Stimulated activated CD4-positive, alpha-beta T cell treated with anti-CD3 and anti-CD28 coated beads, Interleukin-1b, Interleukin-23, amount 100 ng/mL, for 4 hours (primary cell): ENCODE results near the gene HNRNPDL.
"Not testable (repeated sequence)": the region's sequence is repeated elsewhere in the genome, so short reads cannot be mapped to it uniquely, and the experiment has no call there.

Experiments used
- DNase-seq, 2 donors: peaks; one replicate each; pipeline ENCODE4 v3.0.0-alpha.2; 2020; ENCODE audit warnings: low read depth in 2 of 2

Gene HNRNPDL

DNA sequence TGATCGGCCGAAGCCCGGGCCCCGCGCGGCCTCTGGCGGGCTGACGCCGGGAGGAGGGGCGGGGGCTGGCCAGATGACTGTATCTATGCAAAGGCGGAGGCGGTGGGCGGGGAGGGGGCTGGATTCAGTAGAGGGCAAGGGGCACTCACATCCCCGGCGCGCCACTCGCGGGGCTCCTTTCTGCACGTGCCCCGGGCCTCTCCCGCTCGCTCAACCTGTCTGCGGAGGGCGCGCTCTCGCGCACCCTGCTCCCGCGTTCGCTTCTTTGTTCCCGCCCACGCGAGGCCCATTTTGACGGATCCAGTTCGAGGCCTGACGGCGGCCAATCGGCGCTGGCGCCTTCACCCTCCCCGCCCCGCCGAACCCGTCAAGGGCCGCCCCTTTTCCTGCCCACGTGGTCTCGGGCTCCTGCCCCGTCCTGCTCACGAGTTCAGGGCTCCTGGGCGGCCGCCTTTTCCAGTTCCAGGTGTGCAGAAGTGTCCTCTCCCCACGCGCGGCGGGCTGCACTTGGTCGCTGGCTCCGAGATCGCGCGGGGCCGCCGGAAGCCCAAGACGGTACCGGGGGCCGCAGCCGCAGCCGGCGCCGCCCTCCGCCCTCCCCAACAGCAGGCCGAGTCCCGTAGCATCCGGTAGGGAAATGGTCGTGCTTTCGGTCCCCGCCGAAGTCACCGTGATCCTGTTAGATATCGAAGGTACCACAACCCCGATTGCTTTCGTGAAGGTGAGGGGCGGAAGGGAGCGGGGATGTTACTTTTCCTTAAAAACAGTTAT is at the start of gene HNRNPDL, which contains the start of gene ENOPH1:
Gene HNRNPDL (minus strand): TSS at position 270 of the 771 bp plus-strand sequence. CDS start 772 bp downstream, outside the sequence.
Gene ENOPH1 (plus strand): TSS at position 398 of the 771 bp plus-strand sequence. CDS start 240 bp downstream, at position 638.
- peak; percentile 98 to 99 for DNase-seq

GRCh38 chr4:82479562-82479961 is 49.3 kb upstream of the HNRNPDL start:
- DNase-seq: no peak

DNA sequence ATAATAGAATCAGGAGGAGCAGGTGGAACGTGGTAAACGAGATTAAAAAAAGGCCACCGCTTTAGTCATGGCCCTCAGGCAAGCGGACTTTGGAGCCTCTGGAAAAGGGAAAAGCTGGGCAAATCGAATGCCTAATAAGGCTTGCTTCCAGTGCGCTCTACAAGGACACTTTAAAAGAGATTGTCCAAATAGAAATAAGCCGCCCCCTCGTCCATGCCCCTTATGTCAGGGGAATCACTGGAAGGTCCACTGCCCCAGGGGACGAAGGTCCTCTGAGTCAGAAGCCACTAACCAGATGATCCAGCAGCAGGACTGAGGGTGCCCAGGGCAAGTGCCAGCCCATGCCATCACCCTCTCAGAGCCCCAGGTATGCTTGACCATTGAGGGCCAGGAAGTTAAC is 47.2 kb upstream of the HNRNPDL start:
- DNase-seq: not testable (repeated sequence)

GRCh38 chr4:82475931-82476330 is 45.7 kb upstream of the HNRNPDL start:
- DNase-seq: not testable (repeated sequence)

- no peak for DNase-seq
Observed at GRCh38 chr4:82473621-82474164, 43.4 kb upstream of the HNRNPDL start.

GRCh38 chr4:82473080-82473479 is 42.8 kb upstream of the HNRNPDL start:
- DNase-seq: not testable (repeated sequence)

DNA sequence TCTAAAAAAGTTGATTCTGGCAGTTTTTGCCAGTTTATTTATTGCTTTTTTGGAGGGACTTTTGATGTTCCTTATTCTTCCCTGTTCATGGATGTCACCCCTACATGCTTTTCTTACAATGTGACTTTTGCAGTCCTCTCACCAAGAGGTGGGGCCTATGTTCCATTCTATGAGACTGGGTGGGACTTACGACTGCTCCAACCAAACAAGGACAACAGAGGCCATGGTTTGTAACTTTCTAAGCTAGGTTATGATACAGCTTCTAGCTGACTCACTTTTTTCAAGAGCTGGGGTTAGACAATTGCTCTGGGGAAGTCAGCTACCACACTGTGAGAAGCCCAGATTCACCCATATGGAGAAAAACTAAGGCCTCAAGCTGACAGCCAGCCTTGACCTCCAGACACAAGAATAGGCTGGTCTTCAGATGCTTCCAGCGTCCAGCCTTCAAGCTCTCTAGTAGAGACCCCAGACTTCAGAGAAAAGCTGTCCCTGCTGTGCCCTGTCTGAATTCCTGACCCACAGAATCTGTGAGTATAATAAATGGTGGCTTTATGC is 39.6 kb upstream of the HNRNPDL start:
- DNase-seq: no peak

- DNase-seq: no peak
Observed at GRCh38 chr4:82467471-82467870, 37.2 kb upstream of the HNRNPDL start.

DNA sequence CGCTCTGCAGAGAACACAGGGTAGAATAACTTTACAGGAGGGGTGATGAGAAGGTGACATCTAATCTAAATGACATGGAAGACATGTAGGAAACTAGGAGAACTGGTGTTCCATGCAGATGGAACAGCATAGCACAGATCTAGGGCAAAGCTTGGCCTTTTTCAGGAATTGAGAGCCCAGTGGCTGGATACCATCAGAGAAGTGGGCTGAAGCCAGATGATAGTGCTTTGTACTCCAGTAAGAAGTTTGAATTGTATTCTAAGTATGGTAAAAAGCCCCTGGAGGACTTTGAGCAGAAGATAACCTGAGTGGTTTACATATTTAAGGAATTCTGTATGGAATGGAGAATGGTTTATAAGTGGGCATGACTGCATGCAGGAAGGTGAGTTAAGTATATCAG is 33.0 kb upstream of the HNRNPDL start:
- DNase-seq: no peak

DNA sequence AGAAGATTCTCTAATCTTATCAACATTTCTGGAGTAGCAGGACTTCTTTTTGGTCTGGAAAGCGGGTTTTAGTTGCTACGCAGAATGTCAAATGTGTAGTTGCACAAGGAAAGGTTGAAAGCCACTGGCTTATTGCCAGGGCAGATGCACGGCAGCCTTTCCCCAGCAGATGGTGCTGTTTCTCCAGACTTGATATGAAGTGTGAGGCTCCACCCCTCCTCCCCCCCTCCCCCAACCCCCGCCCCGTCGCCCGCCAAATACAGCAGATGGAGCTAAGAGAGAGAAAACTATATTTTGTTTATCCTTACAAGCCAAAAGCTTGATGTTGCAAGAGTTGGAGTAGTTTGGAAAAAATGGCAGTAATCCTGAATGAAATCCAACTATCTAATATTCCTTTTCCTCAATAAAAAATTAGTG is 32.2 kb upstream of the HNRNPDL start:
- peak; percentile 77 to 82 for DNase-seq

GRCh38 chr4:82461710-82462109 is 31.4 kb upstream of the HNRNPDL start:
- DNase-seq: no peak

DNA sequence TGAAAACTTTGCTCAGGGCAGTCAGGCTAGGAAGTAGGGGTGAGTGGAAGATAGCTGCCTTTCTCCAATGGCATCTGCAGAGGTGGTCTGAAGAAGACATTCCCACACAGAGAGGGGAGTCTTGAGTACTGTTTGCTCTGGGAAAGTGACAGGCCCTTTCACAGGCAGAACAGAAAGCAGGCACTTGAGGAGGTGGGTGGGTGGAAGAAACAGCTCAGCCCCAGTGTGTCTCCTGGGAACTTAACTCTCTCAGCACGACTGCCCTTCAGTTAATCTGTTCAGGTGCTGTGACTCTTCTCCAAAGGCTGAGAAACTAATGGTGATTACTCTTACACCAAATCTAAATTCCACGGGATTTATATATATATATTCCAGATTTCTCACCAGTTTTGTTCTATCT is 28.5 kb upstream of the HNRNPDL start:
- DNase-seq: no peak

GRCh38 chr4:82457266-82457665 is 27.0 kb upstream of the HNRNPDL start:
- DNase-seq: no peak

GRCh38 chr4:82452026-82452425 is 21.8 kb upstream of the HNRNPDL start:
- DNase-seq: no peak

GRCh38 chr4:82450966-82451755 is 20.9 kb upstream of the HNRNPDL start:
- DNase-seq: no peak

DNA sequence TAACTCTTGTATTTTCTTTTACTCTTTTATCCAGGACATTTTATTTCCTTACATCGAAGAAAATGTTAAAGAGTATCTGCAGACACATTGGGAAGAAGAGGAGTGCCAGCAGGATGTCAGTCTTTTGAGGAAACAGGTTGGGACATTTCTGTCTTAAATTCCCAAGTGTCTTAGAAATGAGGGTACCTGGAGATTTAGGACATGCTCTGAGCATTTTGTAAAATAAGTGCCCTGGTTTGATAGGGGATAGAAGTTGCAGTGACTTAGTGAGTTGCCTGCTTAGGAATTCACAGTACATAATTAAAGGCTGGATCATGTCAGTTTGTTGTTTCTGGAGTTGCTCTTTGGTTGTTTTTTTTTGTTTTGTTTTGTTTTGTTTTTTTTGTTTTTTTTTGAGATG is 17.6 kb upstream of the HNRNPDL start:
- no peak for DNase-seq

DNA sequence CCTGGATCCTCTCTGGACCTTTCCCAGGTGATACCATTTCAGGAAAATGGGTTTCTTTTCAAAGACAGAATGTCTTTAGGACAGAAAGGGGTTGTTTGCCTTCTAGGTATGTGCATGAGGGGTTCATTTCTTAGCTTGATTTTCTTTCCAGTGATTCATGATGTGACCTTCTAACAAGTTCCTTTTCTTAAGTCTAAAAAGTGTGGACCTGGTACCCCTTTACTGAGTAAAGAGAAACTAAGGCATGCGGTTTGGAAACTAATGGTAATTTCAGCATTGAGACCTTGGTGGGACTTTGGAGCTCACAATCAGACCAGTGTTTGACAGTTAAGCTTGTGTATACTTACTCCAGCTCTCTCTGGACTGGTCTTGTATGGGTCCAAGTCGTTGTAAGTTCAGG is 8.8 kb upstream of the HNRNPDL start:
- DNase-seq: no peak

GRCh38 chr4:82437285-82438005 is 7.2 kb upstream of the HNRNPDL start:
- no peak for DNase-seq

DNA sequence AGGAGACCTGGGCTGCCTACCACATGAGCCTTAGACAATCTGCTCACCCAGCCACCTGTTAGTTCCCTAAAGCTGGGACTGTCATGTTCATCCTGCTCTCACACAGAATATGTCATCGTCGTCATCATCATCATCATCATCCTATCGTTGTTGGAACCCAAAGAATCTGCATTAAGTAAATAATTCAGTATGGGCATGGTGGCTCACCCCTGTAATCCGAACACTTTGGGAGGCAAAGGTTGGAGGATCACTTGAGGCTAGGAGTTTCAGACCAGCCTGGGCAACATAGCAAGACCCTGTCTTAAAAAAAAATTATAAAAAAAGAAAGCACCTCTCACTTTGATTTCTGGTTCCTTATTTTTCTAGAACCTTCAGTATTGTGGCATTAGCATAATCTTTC is 6.5 kb upstream of the HNRNPDL start:
- no peak for DNase-seq

DNA sequence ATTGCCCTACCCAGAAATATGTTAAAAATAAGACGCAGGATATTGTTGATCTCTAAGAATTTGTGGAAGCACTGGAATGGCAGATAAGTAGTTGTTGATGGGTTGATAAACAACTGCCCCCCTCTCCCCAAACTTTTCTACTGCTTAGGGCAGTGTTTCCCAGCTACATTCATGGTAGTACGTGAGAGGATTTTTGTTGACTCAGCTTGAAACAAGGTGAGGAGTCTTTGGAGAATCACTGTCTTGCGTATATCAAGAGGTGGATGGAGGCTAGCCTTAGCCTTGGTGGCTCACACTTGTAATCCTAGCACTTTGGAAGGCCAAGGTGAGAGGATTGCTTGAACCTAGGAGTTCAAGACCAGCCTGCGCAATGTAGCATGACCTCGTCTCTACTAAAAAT is 5.9 kb upstream of the HNRNPDL start:
- no peak for DNase-seq

DNA sequence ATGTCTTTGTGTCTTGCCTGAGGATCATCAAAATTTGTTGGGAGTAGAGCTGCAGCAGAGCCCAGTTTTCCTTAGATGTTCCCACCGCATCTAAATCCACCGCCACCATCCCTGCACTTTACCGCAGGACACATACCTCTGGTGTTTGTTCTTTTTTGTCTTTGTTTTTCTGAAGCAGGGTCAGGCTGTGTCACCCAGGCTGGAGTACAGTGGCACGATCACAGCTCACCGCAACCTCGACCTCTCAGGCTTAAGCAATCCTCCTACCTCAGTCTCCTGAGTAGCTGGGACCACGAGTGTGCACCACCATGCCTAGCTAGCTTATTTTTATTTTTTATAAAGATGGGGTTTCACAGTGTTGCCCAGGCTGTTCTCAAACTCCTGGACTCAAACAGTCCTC is 4.7 kb upstream of the HNRNPDL start:
- no peak for DNase-seq

- DNase-seq: no peak
Observed at GRCh38 chr4:82433791-82434190, 3.5 kb upstream of the HNRNPDL start.
